Panc1 (cell line): Measurements from ENCODE around the gene ZNF497.

ENCODE experiments used
- CTCF ChIP-seq: fragments of 450-650 bp; IDR thresholded peaks from 2 replicates; pipeline ENCODE4 v1.5.1; 2017; ENCODE audit warnings: mild to moderate bottlenecking
- POLR2AphosphoS5 ChIP-seq: IDR thresholded peaks from 2 replicates; pipeline ENCODE4 v1.6.1; 2012; ENCODE audit warnings: mild to moderate bottlenecking, low read depth, low read length, moderate library complexity
- SIN3A ChIP-seq: IDR thresholded peaks from 2 replicates; pipeline ENCODE4 v1.6.1; 2012; ENCODE audit warnings: low read depth, mild to moderate bottlenecking, low read length, moderate library complexity, borderline replicate concordance; ENCODE audit not compliant: insufficient read depth

- TF ChIP-seq CTCF (no peak), SIN3A (no peak), POLR2AphosphoS5 (no peak)
Observed at GRCh38 chr19:58318297-58318696, 44.3 kb downstream of the ZNF497 start.
